GM19240 (cell line): ENCODE data around the gene RIMS1.

Experiments used
- DNase-seq: peaks from one replicate; pipeline ENCODE4 v3.0.0; 2011; ENCODE audit warnings: low spot score; ENCODE audit not compliant: insufficient read length

RIMS1 gene

GRCh38 chr6:72411872-72412708 is 525.7 kb downstream of the RIMS1 start:
- DNase-seq: peak; percentile 44

DNA sequence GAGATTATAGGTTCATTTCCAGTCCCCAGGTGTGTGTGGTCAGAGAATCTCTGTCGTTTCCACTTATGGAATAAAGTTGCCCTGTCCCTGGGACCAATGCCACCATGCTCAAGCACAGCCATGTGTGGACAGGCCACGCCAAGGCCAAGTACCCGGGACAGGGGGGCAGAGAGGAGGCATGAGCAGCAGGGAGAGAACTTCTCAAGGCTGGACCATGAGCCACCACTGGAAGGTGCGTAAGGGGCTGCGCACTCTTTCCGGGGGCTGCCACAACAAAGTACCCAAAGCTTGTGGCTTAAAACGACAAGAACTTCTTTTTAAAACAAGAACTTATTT is 526.3 kb downstream of the RIMS1 start:
- DNase-seq: no peak

DNA sequence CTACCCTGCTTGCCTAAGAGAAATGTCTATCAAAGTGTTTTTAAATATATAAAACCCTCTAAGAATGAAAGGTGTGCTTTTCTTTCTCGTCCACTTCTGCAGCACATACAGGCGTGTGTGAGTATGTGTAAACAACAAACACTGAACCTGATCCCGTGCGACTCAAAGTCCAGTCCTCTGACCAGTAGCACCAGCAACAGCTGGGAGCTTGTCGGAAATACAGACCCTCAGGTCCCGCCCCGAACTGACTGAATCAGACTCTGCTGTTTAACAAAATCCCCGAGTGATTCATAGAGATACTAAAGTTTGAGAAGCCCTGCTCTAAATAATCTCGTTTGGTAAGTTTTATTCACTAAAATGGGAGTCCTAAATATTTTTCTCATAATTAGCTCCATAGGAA is 527.5 kb downstream of the RIMS1 start:
- no peak for DNase-seq

DNA sequence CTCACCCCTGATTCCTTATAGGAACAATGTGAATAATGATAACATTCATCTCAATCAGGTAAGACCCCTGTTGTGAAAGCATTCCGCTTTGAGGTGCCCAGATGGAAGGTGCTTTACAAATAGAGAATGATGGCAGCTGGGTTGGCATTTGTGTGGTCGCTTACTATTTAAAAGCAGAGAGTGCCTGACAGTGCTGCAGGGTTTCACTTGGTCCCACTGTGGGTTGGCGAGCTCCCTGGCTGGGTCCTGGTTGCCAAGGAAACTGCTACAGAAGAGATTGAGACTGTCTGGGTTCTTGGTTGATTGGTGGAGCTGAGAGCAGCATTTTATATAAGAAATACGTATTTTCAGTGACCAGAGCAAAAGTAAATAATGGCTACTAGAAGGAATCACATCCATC is 528.3 kb downstream of the RIMS1 start:
- no peak for DNase-seq

DNA sequence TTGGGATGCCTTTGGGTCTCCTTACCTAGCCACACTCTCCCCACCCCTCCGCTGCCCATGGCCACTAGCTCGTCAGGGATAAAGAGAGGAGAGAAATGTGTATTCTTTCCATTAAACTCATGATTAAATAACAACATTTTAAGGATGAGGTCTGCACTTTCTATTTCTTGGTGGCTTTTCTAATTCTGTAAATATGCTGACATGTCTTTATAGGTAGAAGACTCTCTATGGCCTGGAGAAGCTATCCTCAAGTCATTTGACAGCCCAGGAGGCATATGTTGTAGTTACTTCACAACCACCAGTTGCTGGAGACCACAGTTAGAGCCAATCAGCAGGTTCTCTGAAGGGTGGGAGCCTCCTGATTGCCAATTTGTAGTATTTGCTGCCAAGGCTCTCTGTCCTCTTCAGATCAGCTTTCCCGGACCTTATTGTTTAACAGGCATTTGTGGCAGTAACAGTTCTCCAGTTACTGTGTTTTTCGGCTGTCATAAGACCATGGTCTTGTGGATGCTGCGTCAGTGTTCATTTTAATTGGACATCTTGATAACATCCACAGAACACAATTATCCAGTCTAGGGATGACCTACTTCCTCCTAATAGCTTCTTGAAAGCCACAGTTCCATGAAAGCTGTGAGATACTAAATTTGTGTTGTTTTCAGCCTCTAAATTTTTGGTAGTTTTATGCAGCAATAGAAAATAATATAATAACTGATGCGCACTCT is 530.6 kb downstream of the RIMS1 start:
- no peak for DNase-seq

- no peak for DNase-seq
Observed at GRCh38 chr6:72417759-72418158, 531.4 kb downstream of the RIMS1 start.

DNA sequence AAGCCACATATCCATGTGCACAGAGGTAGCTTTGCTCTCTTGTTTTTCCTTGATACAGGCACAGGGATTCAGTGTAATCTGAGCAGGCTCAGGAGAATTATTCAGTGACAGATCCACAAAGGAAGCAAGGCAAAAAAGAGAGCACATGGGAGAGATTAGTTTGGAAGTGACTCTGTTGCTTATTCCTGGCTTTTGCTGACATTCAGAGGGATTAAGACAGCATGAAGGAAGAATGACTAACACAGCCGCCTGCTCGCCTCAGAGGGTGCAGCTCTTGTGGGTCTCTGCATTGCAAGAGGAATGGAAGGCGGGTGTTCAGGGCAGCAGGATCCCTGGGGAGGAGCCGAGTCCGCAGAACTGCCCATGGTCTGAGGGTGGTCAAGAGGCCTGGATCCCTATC is 532.1 kb downstream of the RIMS1 start:
- no peak for DNase-seq

GRCh38 chr6:72419966-72420365 is 533.6 kb downstream of the RIMS1 start:
- DNase-seq: no peak

GRCh38 chr6:72420409-72420808 is 534.1 kb downstream of the RIMS1 start:
- no peak for DNase-seq

DNA sequence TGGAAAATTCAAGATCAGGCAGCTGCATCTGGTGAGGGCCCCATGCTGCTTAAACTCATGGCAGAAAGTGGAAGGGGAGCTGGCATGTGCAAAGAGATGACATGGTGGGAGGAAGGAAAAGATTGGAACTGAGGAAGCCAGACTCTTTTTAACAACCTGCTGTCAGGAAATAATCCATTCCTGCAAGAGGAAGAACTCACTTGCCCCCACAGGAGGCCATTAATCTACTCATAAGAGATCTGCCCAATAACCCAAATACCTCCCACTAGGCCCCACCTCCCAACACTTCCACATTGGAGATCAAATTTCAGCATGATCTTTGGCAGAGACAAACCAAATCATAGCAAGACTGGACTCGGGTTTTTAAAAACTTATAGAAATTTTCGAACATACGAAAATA is 535.0 kb downstream of the RIMS1 start:
- no peak for DNase-seq

DNA sequence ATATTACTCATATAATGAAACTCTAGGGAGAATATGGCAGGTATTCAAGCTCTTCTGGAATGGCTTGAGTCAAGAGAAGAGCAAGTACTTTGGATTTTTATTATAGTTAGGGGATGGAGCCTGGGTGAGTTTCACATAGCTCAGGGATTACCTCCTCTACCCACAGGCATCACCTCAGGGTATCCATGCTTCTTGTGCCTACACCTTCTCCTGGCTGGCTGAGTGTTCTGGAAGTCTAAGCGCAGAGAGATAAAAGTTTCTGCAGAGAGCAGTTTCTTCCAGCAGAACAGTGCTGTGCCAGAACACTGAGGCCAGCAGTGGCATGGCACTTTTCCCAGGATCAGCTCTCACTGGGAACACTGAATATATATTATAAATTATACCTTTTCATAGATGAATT is 535.8 kb downstream of the RIMS1 start:
- DNase-seq: no peak

DNA sequence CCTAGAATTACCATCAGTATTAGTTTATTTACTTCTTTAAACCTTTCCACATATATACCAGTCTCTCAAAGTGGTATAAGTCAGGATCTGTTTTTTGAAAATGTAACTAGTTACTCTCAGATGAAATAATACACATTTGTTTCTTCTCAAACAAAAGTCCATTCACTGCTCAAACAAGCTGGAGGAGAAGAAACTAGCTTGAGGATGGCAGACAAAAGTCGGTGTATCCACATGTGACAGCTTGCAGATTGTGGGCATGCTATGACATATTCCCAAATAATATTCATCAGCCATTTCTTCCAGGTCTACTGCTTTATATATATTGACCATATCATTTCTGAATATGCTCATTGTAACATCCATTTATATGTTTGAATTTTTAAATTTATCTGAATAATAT is 538.1 kb downstream of the RIMS1 start:
- DNase-seq: no peak

DNA sequence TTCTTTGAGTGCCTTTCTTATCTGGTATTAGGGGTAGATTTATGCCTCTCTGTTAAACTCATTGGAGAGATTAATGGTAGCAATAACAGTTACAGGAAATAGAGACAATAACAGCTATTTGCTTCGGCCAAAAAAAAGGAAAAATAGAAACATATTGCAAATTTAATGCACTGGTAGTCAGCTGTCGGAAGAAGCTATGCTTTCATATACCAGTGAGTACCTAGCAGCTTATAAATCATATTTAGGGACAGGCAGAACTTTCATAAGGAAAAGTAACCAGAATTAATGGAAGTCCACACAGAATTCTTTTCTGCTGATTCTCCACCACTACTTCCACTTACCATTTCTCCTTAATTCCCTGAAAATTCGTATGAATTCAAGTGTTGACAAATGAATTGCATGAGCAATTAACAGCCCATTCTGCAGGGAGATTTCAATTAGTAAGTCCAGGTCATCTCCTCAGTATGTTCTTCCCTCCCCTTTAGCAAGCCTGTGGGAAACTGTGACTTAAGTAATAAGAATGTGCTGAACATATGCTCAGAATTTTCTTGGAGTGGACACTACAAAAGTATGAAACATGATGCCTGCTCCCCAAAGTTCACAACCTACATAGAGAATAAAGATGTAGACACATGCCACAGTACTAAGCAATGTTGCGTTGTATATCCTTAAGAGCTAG is 538.8 kb downstream of the RIMS1 start:
- no peak for DNase-seq

GRCh38 chr6:72440611-72441010 is 554.3 kb downstream of the RIMS1 start:
- no peak for DNase-seq

DNA sequence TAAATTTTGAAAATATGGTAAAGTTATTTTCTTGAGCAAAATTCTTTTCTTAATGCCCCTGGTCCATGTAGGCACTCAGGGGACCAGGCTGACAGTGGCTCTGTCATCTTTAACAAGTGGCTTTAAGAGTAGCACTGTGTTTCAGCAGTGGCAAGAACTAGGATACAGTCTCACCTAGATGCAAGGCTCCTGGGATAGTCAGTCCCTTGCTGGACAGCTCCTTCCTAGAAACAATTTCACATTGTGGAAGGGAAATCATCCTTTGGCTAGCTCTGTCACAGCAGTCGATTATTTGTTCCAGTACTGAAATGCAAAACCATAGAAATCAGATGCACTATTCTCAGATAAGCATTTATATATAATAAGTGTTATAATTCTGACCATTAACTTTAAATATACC is 560.1 kb downstream of the RIMS1 start:
- no peak for DNase-seq
